GM21529 (cell line): ENCODE measurements around the gene TVP23C.
A peak's percentile ranks its signal among the peaks of the same experiment; 100 is the strongest.
"Not testable (repeated sequence)": the region's sequence is repeated elsewhere in the genome, so short reads cannot be mapped to it uniquely, and the experiment has no call there.

Experiments used
- ATAC-seq: cut with Tn5 transposase; IDR thresholded peaks from one replicate; pipeline ENCODE4 v1.9.1; 2021; ENCODE audit not compliant: unreplicated experiment

The TVP23C gene

DNA sequence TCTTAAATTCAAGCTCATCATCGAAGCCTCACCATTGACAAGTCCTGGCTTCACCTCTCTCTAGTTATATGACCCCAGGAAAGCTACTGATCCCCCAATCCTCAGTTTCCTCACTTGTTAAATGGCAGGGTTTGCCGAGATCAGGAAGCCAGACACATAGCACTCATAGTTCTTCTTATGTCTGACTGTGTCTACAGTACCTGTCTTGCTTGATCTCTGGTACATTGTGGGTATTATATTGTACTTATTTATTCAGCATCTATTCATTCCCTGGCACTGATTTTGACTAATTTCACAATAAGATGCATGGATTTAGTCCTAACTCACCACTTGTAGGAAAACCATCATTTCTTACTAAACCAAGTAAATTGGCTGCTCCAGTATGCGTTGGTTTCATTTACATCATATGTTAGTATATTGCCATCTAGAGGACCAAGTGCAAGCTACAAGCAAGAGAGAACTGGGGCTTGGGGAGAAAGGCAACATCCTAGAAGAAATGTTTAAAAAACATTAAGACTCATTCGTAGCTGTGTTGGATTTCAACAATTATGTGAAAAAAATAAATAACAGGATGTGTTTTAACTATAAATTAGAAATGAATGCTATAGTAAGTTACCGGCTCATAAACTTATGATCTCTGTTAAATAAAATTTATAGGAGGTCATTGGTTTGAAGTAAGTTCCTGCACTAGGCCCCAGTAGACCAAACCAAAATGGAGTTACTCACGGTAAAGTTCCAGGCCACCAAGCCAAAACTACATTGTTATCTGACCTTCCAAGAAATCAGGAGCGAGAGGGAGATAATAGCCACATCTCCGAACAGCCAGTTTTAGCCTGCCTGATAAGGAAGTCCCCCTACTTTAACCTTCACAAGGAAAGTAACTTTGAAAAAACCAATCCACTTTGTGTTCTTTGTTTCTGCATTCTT, 36.7 kb downstream of the TVP23C start:
- not testable (repeated sequence) for ATAC-seq

DNA sequence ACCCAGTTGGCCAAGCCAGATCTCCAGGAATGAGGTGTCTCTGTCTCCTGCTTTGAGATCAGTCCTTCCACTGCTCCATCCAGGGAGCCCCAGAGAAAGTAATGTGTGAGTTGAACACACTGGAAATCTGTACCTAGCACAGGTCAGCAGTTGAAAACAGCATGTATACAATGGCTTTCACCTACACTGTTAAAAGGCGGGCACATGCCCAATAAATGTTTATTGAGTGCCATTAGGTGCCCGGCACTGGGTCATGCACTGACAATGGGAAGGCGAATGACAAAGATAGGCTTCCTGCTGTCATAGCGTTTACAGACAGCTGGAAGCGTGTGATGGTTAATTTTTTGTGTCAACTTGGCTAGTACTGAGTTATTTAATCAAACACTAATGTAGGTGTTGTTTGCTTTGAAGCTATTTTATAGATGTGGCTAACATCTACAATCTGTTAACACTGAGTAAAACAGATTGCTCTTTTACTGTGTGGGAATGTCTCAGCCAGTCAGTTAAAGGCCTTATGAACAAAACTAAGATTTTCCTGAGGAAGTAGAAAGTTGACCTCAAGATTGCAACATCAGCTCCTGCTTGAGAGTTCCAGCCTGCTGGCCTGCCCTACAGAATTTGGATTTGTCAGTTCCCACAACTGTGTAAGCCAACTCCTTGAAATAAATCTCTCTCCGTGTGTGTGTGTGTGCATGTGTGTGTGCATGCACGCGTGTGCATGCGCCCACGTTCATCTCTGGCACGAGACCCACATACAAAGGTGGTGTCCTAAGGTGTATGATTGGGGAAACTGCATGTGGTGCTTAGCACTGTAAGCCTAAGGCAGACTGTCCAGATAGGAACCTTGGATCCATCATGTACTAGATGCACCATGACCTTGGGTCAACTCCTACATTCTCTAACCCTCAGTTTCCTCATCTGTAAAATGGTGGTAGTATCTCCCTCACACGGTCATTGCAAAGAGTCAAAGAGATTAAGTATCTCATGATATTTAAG, 38.0 kb downstream of the TVP23C start:
- not testable (repeated sequence) for ATAC-seq

DNA sequence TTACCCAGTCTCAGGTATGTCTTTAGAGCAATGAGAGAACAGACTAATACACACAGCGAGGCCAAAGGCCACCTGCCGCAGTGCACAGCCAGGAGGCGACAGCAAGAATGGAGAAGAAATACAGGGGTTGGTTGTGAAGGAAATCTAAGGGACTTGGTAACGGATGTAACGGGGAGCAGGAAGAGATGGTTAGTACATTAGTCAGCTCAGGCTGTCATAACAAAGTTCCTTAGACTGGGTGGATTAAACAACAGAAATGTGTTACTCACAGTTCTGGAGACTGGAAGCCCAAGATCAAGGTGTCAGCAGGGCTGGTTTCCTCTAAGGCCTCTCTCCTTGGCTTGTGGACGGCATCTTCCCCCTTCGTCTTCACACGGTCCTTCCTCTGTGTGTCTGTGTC, 47.1 kb downstream of the TVP23C start:
- ATAC-seq = no peak

DNA sequence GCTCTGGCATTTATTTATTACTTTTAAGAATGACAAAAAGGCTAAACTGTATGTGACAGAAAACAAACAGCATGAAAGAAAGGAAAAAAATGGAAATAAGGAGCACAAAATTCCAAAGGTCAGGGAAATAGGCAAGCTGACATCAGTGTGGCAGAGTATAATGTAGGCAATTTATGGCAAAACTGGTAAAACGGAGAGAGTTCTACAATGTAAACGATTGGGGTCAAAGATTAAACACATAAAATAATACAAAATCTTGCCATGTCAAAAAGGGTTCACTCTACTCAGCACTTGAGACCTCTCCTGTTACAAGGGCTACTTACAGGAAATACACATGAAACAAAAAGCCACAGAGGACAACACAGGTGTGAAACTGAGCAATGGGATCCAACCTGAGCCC, 48.8 kb downstream of the TVP23C start:
- ATAC-seq = no peak

DNA sequence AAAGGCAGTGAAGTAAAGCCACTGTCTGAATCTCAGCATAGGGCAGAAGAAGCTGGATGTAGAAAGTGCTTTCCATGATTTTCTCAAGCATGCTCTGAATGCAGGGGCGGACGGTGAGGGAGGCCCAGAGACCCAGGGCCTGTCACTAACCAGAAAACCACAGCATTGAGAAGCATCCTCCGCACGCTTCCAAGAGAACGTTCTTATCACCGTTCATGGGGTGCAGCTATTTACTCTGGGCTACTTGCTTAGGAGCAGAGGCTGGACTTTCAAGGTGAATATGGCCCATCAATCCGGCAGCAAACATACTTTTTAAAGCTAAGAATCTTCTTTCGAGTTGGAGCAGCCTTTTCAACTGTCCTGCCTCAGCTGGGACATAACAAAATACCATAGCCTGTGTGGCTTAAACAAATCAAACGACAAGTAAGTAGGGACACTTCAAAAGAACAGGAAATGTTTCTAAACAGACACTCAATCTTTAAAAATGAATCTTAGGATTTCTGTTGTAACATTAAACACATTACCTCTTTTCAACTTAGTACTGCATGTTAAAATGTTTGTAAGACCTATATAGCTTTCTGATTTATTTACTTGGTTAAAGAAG, 49.3 kb downstream of the TVP23C start:
- ATAC-seq = no peak

DNA sequence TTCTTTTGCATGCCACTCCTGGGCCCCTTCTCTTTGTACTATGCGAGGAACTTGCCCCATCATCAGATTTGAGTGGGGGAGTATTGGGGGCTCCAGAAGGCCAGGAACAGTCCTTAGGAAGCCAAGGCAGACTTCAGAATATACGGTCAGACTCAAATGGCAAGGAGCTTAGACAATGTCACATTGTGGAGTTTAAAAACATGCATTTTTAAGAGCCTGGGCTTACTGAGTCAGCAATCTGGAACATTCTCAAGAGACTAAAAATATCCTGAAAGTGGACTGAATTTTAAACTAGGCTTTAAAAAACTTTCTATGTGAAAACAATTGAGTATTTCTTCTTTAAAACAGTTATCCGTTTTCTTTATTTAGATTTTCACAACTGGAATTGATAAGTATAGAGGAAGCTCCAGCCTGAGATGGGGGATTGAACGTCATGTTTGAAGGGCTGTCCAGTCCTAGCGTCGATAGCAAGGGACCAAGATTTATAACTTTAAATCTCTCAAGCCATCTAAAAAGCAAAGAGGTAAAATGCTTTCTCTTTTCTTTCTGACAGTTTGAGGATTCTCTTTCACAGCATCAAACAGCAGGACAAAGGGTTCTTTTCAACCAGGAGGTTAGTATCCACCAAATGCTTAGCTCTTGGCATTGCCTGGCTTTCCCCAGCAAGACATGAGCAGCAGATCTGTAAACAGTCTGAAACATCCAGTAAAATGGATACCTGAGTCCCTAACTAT, 50.1 kb downstream of the TVP23C start:
- no peak for ATAC-seq

DNA sequence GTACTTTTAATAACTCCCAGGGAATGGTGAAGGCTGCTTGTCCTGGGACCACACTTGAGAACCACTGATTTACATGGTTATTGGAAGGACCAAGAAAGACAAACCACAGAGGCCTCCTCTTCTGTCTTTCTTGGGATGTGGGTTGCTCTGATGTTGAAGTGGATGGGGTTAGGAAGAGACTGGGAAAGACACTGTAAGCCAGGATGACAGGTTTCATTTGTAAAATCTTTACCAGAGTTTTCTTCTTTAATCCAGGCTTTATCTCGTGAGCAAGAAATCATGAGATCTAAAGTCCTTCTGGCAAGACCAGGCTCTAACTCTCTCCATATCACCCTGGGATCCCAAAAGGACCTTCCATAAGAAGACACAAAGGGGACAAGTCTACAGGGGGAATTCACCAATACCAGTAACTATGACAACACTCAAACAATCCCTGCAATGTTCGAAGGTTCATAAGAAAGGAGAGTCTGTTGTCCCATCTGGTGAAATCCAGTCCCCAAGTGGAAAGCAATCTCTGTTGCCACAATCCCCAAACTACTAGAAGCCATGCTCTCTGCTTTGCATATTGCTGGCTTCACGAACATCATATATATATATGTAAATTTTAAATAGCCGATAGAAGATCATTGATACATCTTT, 51.1 kb downstream of the TVP23C start:
- ATAC-seq = no peak

DNA sequence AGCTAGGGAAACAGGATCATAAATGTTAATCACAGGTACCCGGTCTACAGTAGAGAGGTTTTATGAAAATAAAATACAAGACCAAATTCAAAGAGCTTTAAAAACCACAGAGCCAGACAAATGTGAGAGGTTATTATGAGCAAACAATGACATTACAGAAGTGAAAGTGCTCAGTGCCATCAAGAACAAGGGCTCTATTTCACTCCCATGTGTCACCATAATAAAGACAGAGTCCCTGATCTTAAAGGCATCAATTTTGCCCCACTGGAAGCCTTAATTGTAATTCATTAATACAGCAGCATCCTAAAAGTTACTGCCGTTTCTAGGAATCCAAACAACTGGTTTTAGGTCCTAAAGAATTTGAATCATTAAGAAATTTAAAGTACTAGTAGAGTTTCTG, 52.1 kb downstream of the TVP23C start:
- no peak for ATAC-seq

DNA sequence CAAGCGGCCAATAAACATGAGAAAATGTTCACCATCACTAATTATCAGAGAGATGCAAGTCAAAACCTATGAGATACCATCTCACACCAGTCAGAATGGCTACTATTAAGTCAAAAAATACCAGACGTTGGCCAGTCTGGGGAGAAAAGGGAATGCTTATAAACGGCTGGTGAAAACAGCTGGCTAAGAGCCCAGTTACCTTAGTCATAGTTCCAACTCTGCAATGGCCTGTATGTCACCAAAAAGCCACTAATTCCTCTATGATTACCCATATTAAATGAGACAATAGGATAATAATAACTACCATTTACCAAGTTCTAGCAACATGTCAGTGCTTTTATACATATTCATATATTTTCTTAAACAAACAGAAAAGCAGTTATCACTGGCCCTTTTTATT, 52.9 kb downstream of the TVP23C start:
- ATAC-seq = no peak

DNA sequence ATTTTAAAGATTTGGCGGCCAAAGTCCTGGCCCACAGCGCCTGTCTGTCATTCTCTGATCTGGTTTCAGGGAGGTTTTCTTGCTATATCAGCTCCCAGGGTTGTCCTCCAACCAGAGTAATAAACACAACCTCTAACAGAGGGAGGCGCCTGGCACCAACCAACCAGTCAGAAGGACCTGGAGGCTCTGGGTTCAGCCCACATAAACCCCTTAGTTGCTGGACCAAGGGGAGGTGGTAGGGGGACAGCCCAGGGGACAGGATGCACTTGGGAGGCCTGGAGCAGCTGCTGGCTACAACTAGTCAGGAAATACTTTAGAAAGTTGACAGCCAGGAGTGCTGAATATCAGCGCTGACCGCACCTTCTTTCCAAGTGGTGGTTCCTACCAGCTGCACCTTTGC, 54.2 kb downstream of the TVP23C start:
- ATAC-seq = no peak

DNA sequence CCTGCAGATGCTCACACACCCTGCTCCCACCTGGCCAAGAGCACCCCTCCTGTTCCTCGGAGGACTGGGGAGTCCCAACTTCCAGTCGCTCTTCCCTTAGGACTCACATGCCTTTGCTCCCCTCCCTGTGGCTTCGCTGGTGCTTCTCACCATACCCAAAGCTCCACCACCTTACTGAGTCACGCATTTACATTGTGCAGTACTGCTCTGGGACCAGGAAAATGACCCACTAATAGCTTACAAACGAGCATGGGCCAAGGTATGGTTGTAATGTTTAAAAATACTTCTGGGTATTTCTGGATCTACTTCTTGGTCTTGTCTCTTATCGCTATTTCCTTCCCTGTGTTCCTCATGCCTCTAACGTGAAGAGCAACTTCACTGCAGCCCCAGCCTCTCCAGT, 54.8 kb downstream of the TVP23C start:
- ATAC-seq = no peak

DNA sequence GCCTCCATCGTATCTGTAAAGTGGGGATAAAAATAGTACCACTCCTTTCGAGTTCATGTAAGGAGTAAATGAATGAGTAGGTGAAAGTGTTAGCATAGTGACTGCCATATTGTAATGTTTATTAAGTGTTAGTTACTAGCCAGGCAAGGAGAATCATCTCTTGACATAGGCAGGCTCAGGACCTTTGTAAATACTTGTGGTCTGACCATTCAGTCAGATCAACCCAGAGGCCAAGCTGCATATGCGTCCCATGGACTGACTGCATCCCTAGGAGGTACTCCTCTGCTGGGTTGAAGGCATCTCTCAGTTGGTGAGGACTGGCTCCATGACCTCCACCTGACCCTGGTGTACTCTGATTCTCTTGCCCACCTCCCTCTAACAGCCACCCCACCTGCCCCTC, 55.4 kb downstream of the TVP23C start:
- ATAC-seq = no peak

DNA sequence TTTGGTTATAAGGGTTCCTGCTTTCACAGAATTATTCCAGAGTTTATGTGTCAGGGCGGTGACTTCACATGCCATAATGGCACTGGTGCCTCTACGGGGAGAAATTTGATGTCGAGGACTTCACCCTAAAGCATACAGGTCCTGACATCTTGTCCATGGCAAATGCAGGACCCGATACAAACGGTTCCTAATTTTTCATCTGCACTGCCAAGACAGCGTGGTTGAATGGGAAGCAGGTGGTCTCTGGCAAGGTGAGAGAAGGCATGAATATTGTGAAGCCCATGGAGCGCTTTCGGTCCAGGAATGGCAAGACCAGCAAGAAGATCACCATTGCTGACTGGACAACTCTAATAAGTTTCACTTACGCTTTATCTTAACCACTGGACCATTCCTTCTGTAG, 56.3 kb downstream of the TVP23C start:
- ATAC-seq = no peak

DNA sequence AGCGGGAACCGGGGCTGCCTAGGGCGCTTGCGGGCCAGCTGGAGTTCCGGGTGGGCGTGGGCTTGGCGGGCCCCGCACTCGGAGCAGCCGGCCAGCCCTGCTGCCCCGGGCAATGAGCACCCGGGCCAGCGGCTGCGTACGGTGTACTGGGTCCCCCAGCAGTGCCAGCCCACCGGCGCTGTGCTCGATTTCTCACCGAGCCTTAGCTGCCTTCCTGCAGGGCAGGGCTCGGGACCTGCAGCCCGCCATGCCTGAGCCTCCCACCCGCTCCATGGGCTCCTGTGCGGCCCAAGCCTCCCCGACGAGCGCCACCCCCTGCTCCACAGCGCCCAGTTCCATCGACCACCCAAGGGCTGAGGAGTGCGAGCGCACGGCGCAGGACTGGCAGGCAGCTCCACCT, 57.6 kb downstream of the TVP23C start:
- ATAC-seq = not testable (repeated sequence)

DNA sequence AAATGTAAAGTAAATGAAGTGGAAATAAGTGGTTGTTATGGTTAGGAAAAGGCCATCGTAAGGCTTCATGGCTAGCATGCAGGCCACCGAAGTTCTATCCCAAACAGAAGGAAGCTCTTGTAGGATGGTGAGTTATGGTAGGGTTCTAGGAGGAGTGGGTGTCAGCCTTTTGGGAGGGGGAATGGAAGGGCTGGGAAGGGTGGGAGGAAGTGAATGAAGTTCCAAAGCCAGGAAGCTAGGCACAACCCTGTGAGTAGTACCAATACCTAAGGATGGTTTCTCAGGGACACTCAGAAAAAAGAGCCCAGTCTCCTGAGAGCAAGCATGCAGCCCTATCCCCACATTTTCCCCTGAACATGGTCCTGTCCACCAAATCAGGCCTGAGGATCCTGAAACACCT, 59.6 kb downstream of the TVP23C start:
- no peak for ATAC-seq

DNA sequence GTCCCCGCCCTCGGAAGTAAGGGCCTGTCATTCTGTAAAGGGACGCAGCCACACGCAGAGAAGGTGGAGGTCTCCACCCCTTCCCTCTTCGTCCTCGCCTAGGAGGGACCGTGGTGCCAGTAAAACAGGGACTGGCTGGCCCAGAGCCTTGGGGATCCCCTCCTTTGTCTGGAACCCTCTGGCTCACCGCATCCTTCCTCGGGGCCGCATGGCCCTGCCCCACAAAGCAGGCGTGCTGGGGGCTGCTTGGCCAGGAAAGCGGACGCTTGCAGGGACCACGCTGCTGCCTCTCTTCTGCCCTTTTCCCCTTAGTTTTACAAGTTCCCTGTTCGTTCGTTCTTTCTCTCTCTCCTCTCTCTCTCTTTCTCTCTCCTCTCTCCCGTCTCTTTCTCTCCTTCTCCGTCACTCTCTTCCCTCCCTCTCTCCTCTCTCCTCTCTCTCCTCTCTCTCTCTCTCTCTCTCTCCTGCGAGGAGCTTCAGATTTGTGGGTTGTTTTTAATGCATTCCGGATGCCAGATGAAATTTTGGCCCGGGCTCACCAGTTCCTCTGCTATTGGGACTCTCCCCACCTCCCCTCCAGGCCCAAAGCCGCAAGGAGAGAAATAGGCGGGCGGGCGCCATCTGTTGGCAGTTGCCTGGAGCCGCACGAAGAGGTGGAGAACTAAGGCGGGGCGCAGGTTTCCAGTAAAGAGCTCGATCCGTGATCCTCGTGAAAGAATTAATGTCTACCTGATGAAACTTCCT, 60.7 kb downstream of the TVP23C start:
- peak; percentile 70 for ATAC-seq

DNA sequence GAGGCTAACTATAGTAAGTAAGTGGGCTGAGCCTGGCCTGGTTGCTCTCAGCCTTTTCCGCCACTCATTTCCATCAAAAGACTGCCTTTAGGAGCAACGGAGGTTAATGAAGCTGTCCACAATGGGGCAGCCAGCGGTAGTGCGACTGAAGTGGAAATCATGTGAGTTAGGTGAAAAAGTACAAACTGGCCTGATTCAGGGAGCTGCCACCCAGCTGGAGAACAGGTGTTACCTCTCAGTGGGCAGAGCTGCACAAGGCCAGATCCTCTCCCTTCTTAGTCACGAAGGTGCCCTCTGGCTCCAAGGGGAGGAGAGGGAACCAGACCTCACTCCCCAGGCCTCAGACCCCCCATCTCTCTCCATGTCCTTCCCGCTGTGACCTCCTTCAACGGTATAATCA, 61.5 kb downstream of the TVP23C start:
- no peak for ATAC-seq

DNA sequence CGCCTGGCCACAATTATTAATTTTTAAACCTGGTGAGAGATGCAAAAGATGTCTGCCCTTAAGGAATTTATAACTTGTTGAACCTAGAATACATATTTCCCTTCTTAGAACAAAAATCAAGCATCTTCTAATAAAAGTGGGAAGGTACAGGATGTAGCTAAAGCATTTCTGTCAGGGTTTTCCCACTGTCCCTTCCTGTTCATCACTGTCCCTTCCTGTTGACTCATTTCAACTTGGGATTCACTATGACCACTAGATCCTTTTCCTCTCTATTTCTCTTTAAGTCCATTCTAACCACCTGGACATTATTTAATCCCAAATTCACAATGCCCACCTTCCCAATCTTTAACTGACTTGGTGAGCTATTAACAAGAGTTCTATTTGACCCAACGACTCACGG, 62.0 kb downstream of the TVP23C start:
- no peak for ATAC-seq

DNA sequence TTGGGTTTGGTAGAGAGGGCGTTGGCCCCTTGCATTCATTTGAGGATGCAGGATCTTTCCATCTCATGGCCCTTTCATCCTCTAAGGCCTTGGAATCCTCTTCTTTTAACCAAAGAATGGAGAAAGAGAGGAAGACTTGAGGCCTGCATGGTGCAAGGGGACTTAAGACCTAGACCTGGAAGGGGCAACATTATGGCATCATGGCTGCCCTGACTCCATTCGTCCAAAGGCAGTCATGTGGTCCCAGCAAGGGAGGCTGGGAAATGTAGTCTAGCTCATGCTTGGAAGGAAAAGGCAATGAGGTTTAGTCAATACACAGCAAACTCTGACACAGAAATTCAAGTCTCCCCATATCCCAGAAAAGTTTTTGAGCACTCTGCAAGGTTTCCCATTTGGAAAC, 65.2 kb downstream of the TVP23C start:
- ATAC-seq = peak; percentile 52
